Stimulated activated CD8-positive, alpha-beta memory T cell treated with anti-CD3 and anti-CD28 coated beads, Interleukin-15, amount 100 ng/mL, for 1 hour (primary cell): Measurements from ENCODE around the gene NNAT.

Experiments
- DNase-seq: peaks from one replicate; pipeline ENCODE4 v3.0.0-alpha.2; 2020; ENCODE audit warnings: low read depth

NNAT gene

GRCh38 chr20:37566590-37567330 is 45.7 kb downstream of the NNAT start:
- DNase-seq: no peak

DNA sequence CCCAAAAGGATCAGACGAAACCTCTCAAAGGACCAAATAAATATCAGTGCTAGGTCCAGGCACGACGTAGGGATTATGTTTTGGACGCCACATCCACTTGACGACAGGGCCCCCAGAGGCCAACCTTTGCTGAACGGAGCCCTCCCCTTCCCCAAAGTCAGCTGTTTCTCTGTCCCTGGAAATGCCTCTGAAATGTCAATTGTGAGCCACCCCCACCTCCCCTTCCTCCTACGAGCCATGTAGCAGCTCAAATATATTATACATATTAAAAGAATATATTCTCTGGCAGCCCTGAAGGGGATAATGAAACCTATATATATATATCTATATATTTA is 46.2 kb downstream of the NNAT start:
- no peak for DNase-seq

DNA sequence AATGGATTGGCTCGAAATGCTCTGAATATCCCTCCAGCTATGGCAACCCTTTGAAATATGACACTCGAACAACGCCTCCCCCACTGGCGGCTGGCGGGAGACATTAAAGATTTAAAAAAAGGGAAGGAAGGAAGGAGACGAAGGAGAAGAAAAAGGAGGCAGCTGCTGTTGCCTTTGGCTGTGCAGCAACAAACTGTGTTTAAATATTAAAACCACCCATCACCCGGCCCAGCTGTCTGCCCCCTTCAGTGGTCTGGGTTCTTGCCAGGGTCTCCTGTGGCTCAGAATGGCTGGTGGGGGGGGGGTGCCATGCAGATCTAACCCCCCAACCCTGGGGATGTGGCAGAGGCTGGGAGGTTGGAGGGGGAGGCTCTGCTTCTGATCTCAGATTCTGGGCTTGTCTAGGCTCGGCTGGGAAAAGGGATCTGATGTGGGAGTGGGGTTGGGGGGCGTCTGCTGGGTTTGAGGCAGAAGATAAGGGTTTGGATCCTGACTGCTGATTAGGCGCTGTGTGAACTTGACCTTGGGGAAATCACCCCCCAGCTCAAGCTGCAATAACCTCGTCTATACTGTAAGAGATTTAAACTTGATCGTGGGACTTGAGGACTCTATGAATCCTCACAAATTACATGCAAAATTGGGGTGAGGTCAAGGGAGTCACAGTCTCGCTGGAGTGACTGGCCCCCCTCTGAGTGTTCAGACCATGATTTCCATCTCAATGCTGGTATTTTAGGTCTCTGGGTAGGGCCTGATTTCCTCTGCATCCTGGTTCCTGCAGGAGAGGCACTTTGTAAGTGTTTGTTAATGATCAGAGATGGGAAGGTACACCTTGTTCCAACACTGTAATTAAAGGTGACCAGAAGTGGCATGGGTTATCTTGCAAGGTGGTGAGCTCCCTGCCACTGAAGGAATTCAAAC is 46.9 kb downstream of the NNAT start:
- no peak for DNase-seq

DNA sequence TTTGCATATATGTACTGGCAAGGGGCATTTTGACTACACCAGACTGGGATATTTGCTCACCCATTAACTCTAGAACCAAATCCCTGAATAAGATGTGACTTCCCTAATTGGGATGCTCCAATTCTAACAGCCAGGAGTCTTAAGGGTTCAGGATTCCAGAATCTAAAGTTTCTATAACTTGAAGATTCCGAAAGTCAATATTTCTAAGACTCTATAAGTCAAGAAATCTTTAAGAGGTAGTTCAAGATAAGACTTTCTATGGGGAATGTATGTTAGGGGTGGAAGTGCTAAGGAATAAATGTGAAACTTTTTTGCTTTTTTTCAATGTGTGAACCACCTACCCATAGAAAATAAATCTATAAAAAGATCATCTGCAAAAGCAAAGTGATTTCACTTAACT is 49.4 kb downstream of the NNAT start:
- DNase-seq: no peak

GRCh38 chr20:37571033-37571432 is 50.0 kb downstream of the NNAT start:
- DNase-seq: no peak
